ENCODE measurements around the gene MRC2. TPM values are rescaled to one million over a fixed set of nuclear protein-coding genes. Genes with fewer than 3 reads are reported as not detected.

Gene MRC2
- total and polyA plus RNA-seq, 9 of the 15 experiments (the other 6 are each of a cell fraction or from before 2014, with no cell fraction given): 0.28 to 11.5 (median 6.6) TPM

DNA sequence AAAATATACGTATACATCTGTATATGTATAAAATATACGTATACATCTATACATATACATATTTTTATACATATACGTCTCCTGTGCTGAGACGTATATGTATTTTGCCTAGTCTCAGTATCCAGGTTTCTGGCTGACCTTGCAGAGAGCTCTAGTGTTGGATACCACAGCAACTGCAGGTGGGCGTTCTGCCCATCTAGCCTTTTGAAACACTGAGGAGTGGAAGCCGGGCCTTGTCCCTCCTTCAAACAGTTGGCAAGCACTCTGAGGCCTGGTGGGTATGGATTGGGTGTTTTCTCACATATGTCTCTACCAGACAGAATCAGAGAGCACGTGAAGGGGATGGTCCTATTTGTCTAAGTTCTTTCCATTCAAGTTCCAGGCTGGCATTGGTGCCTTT lies 39.4 kb upstream of the MRC2 start:
- H3K79me2 ChIP-seq (ENCODE audit: control insufficient read depth, insufficient read depth, low read length): no peaks in the 10 kb centered on the region
- no peaks in the 10 kb centered on the region for H4K20me1 ChIP-seq (replicated peaks; ENCODE audit: control insufficient read depth, insufficient read depth, low read length)
- TF ChIP-seq ZNF347 (CRISPR knock-in tag; IDR thresholded peaks at IDR 0.05; ENCODE audit: low read depth) (no peak), MCM5 (IDR thresholded peaks at IDR 0.05; ENCODE audit: low read depth) (no peak), HNRNPK (IDR thresholded peaks at IDR 0.05; ENCODE audit: low read depth, low read length, poor library complexity, severe bottlenecking) (no peak), ARID2 (IDR thresholded peaks at IDR 0.05) (no peak), ZBTB1 (CRISPR knock-in tag; IDR thresholded peaks at IDR 0.05; ENCODE audit: borderline replicate concordance, low read depth) (no peak), PCBP1 (IDR thresholded peaks at IDR 0.05; ENCODE audit: low read depth, low read length, poor library complexity, severe bottlenecking) (no peak)
- TF ChIP-seq, protein P1, sequence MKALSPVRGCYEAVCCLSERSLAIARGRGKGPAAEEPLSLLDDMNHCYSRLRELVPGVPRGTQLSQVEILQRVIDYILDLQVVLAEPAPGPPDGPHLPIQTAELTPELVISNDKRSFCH (CRISPR knock-in tag; IDR thresholded peaks at IDR 0.05): no peak
- TF ChIP-seq, protein P1 (tag; IDR thresholded peaks at IDR 0.05): no peak
- TF ChIP-seq, protein P2, sequence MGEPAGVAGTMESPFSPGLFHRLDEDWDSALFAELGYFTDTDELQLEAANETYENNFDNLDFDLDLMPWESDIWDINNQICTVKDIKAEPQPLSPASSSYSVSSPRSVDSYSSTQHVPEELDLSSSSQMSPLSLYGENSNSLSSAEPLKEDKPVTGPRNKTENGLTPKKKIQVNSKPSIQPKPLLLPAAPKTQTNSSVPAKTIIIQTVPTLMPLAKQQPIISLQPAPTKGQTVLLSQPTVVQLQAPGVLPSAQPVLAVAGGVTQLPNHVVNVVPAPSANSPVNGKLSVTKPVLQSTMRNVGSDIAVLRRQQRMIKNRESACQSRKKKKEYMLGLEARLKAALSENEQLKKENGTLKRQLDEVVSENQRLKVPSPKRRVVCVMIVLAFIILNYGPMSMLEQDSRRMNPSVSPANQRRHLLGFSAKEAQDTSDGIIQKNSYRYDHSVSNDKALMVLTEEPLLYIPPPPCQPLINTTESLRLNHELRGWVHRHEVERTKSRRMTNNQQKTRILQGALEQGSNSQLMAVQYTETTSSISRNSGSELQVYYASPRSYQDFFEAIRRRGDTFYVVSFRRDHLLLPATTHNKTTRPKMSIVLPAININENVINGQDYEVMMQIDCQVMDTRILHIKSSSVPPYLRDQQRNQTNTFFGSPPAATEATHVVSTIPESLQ (CRISPR knock-in tag; IDR thresholded peaks at IDR 0.05): no peak
- no peak overlapping the region for H3K4me3 ChIP-seq
- no peaks in the 10 kb centered on the region for H3K9me1 ChIP-seq (ENCODE audit: control insufficient read depth, insufficient read depth, low read length)
- intact Hi-C loops (cut with micrococcal nuclease) (no loop called here), in situ Hi-C loops (cut with MboI) (no loop called here)
- H3K4me1 ChIP-seq (replicated peaks in 1 of 2; ENCODE audit: control insufficient read depth in 2 of 2, insufficient read depth in 2 of 2, low read length in 2 of 2): no peaks in the 10 kb centered on the region
- WGBS (ENCODE audit: insufficient coverage, low coverage, missing lambda C conversion rate): 96% methylated on average over 7 of the region's 7 CpGs
- H3K4me2 ChIP-seq (ENCODE audit: insufficient read depth, low read length): no peak overlapping the region
- DNase-seq (ENCODE audit: extremely low read depth in 1 of 4, low spot score in 3 of 4) (no peak), FAIRE-seq (no peak), ATAC-seq (no peak)
- BruUV-seq (replicated peaks): no TSS peak
- H3K9ac ChIP-seq (ENCODE audit: insufficient read depth in 1 of 2, low read depth in 2 of 2, low read length in 2 of 2): no peak overlapping the region
- no peak overlapping the region for H3K27ac ChIP-seq (ENCODE audit: extremely low read depth, low read depth, low read length)
- H2AFZ ChIP-seq (ENCODE audit: low read depth, low read length): no peak overlapping the region
- no peaks in the 10 kb centered on the region for H3K9me3 ChIP-seq (replicated peaks; ENCODE audit: control insufficient read depth, insufficient read depth, low read depth, low read length)
- H3K27me3 ChIP-seq (ENCODE audit: control insufficient read depth in 2 of 2, insufficient read depth in 2 of 2, low read length in 2 of 2): no peaks in the 10 kb centered on the region
- peaks cover 45% of the 10 kb centered on the region for H3K36me3 ChIP-seq (ENCODE audit: control insufficient read depth, insufficient read depth, low read length)
- ChIA-PET POLR2A (interaction anchor here (1.5 kb wide), 1 partner anchor 11 kb away, joined by 3 read pairs; no protein-coding TSS in a partner anchor), CTCF (ENCODE audit: low intra/inter-chr PET ratio) (no interaction called here)

Data from K562 (cell line).